ENCODE results near the gene PTPRG.

DNA sequence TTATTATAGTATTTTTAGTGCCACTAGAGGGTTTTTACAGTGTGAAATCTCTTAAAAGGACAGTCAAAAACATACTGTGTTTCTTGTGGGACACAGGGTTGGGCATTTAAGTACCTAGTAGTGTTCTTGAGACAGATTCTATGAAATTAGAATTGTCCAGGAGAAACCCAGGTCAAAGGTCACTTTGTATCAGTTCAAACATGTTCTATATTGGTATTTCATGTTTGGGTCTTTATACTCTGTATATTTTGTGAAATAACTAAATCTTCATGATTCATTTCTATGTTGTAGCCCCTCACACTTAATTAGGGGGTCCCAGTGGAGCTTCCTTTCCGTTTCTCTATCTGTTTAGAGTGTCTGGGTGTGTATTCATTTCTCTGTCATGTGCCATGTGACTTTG lies 171.6 kb downstream of the PTPRG start:
- TF ChIP-seq POLR2A (IDR thresholded peaks at IDR 0.05; ENCODE audit: low read length), result no peak
- TF ChIP-seq GATA1 (IDR thresholded peaks at IDR 0.05; ENCODE audit: low read depth, low read length), result no peak
